Measurements from ENCODE around the gene IL17F.
"Not testable (repeated sequence)": the region's sequence is repeated elsewhere in the genome, so short reads cannot be mapped to it uniquely, and the experiment has no call there.

IL17F gene

GRCh38 chr6:52217761-52218160 lies 26.5 kb downstream of the IL17F start:
- Mint-ChIP-seq H3K36me3 (no peaks in the 10 kb centered on the region), H3K4me3 (no peak overlapping the region)
- no peak for ATAC-seq

GRCh38 chr6:52216932-52217575 lies 27.2 kb downstream of the IL17F start:
- Mint-ChIP-seq H3K36me3 (no peaks in the 10 kb centered on the region), H3K4me3 (no peak overlapping the region), H3K27ac (no peak overlapping the region), H3K27me3 (peaks cover 11% of the 10 kb centered on the region), H3K9me3 (no peaks in the 10 kb centered on the region), H3K4me1 (no peaks in the 10 kb centered on the region)
- ATAC-seq = no peak

More at GRCh38 chr6:52217761-52218160, 26.5 kb downstream of the IL17F start:
- no peaks in the 10 kb centered on the region for H3K4me1 Mint-ChIP-seq
- H3K9me3 Mint-ChIP-seq = no peaks in the 10 kb centered on the region
- H3K27ac Mint-ChIP-seq = no peak overlapping the region
- peaks cover 4% of the 10 kb centered on the region for H3K27me3 Mint-ChIP-seq

- Mint-ChIP-seq H3K4me3 (no peak overlapping the region), H3K27me3 (peaks cover 18% of the 10 kb centered on the region), H3K9me3 (no peaks in the 10 kb centered on the region), H3K36me3 (no peaks in the 10 kb centered on the region), H3K27ac (no peak overlapping the region), H3K4me1 (no peaks in the 10 kb centered on the region)
- ATAC-seq = peak; percentile 63
Measured at GRCh38 chr6:52215787-52216186, 28.5 kb downstream of the IL17F start.

- ATAC-seq = no peak
- peaks cover 18% of the 10 kb centered on the region for H3K27me3 Mint-ChIP-seq
- H3K27ac Mint-ChIP-seq = no peak overlapping the region
- no peaks in the 10 kb centered on the region for H3K4me1 Mint-ChIP-seq
- H3K4me3 Mint-ChIP-seq = no peak overlapping the region
- no peaks in the 10 kb centered on the region for H3K36me3 Mint-ChIP-seq
- no peaks in the 10 kb centered on the region for H3K9me3 Mint-ChIP-seq
Measured at GRCh38 chr6:52213127-52213526, 31.2 kb downstream of the IL17F start.

GRCh38 chr6:52210227-52210626 lies 34.1 kb downstream of the IL17F start:
- Mint-ChIP-seq H3K36me3 (no peaks in the 10 kb centered on the region), H3K4me3 (no peak overlapping the region), H3K9me3 (no peaks in the 10 kb centered on the region), H3K4me1 (no peaks in the 10 kb centered on the region), H3K27me3 (peaks cover 18% of the 10 kb centered on the region), H3K27ac (no peak overlapping the region)
- no peak for ATAC-seq

GRCh38 chr6:52209770-52210169 lies 34.5 kb downstream of the IL17F start:
- ATAC-seq = no peak
- Mint-ChIP-seq H3K36me3 (no peaks in the 10 kb centered on the region), H3K27ac (no peak overlapping the region), H3K27me3 (peaks cover 18% of the 10 kb centered on the region), H3K9me3 (no peaks in the 10 kb centered on the region), H3K4me3 (no peak overlapping the region), H3K4me1 (no peaks in the 10 kb centered on the region)

GRCh38 chr6:52208612-52209011 lies 35.7 kb downstream of the IL17F start:
- H3K27me3 Mint-ChIP-seq = peaks cover 18% of the 10 kb centered on the region
- H3K4me1 Mint-ChIP-seq = no peaks in the 10 kb centered on the region
- no peaks in the 10 kb centered on the region for H3K36me3 Mint-ChIP-seq
- no peaks in the 10 kb centered on the region for H3K9me3 Mint-ChIP-seq
- no peak overlapping the region for H3K4me3 Mint-ChIP-seq
- no peak overlapping the region for H3K27ac Mint-ChIP-seq
- ATAC-seq = no peak

GRCh38 chr6:52207066-52207465 lies 37.2 kb downstream of the IL17F start:
- H3K27me3 Mint-ChIP-seq = peaks cover 7% of the 10 kb centered on the region

GRCh38 chr6:52201493-52201892 lies 42.8 kb downstream of the IL17F start:
- Mint-ChIP-seq H3K27ac (no peak overlapping the region), H3K4me3 (no peak overlapping the region), H3K4me1 (no peaks in the 10 kb centered on the region), H3K9me3 (peaks cover 19% of the 10 kb centered on the region), H3K36me3 (no peaks in the 10 kb centered on the region), H3K27me3 (no peaks in the 10 kb centered on the region)
- no peak for ATAC-seq

More at GRCh38 chr6:52207066-52207465, 37.2 kb downstream of the IL17F start:
- ATAC-seq = no peak
- no peak overlapping the region for H3K4me3 Mint-ChIP-seq
- no peaks in the 10 kb centered on the region for H3K36me3 Mint-ChIP-seq
- no peaks in the 10 kb centered on the region for H3K9me3 Mint-ChIP-seq
- H3K4me1 Mint-ChIP-seq = no peaks in the 10 kb centered on the region
- H3K27ac Mint-ChIP-seq = no peak overlapping the region

GRCh38 chr6:52201046-52201445 lies 43.3 kb downstream of the IL17F start:
- no peak overlapping the region for H3K4me3 Mint-ChIP-seq
- H3K27me3 Mint-ChIP-seq = no peaks in the 10 kb centered on the region
- H3K4me1 Mint-ChIP-seq = no peaks in the 10 kb centered on the region
- no peak for ATAC-seq
- H3K36me3 Mint-ChIP-seq = no peaks in the 10 kb centered on the region
- H3K9me3 Mint-ChIP-seq = peaks cover 19% of the 10 kb centered on the region
- H3K27ac Mint-ChIP-seq = no peak overlapping the region

GRCh38 chr6:52200088-52200487 lies 44.2 kb downstream of the IL17F start:
- ATAC-seq, H3K27ac Mint-ChIP-seq, H3K4me1 Mint-ChIP-seq, H3K27me3 Mint-ChIP-seq, H3K36me3 Mint-ChIP-seq, H3K4me3 Mint-ChIP-seq: not testable (repeated sequence)
- H3K9me3 Mint-ChIP-seq = peaks cover 19% of the 10 kb centered on the region

- no peak overlapping the region for H3K4me3 Mint-ChIP-seq
- H3K36me3 Mint-ChIP-seq = no peaks in the 10 kb centered on the region
- H3K4me1 Mint-ChIP-seq = no peaks in the 10 kb centered on the region
- no peak overlapping the region for H3K27ac Mint-ChIP-seq
- no peak for ATAC-seq
- H3K9me3 Mint-ChIP-seq = peaks cover 13% of the 10 kb centered on the region
- H3K27me3 Mint-ChIP-seq = peaks cover 21% of the 10 kb centered on the region
Measured at GRCh38 chr6:52195886-52196285, 48.4 kb downstream of the IL17F start.

- no peak overlapping the region for H3K4me3 Mint-ChIP-seq
- no peaks in the 10 kb centered on the region for H3K9me3 Mint-ChIP-seq
- peaks cover 21% of the 10 kb centered on the region for H3K27me3 Mint-ChIP-seq
- H3K4me1 Mint-ChIP-seq = no peaks in the 10 kb centered on the region
- H3K36me3 Mint-ChIP-seq = no peaks in the 10 kb centered on the region
- no peak overlapping the region for H3K27ac Mint-ChIP-seq
- ATAC-seq = peak; percentile 14
Measured at GRCh38 chr6:52191824-52192223, 52.5 kb downstream of the IL17F start.

GRCh38 chr6:52190409-52190808 lies 53.9 kb downstream of the IL17F start:
- Mint-ChIP-seq H3K27me3 (peaks cover 29% of the 10 kb centered on the region), H3K9me3 (no peaks in the 10 kb centered on the region), H3K4me1 (no peaks in the 10 kb centered on the region), H3K4me3 (no peak overlapping the region), H3K36me3 (no peaks in the 10 kb centered on the region), H3K27ac (no peak overlapping the region)
- ATAC-seq = peak; percentile 34

- H3K4me1 Mint-ChIP-seq = no peaks in the 10 kb centered on the region
- peaks cover 29% of the 10 kb centered on the region for H3K27me3 Mint-ChIP-seq
- no peak overlapping the region for H3K27ac Mint-ChIP-seq
- no peaks in the 10 kb centered on the region for H3K36me3 Mint-ChIP-seq
- no peaks in the 10 kb centered on the region for H3K9me3 Mint-ChIP-seq
- no peak for ATAC-seq
- H3K4me3 Mint-ChIP-seq = no peak overlapping the region
Measured at GRCh38 chr6:52189974-52190373, 54.3 kb downstream of the IL17F start.

GRCh38 chr6:52187098-52187497 lies 57.2 kb downstream of the IL17F start:
- no peak for ATAC-seq
- no peaks in the 10 kb centered on the region for H3K9me3 Mint-ChIP-seq
- no peak overlapping the region for H3K4me3 Mint-ChIP-seq
- H3K4me1 Mint-ChIP-seq = no peaks in the 10 kb centered on the region
- H3K36me3 Mint-ChIP-seq = no peaks in the 10 kb centered on the region
- no peak overlapping the region for H3K27ac Mint-ChIP-seq
- H3K27me3 Mint-ChIP-seq = peaks cover 29% of the 10 kb centered on the region

Data from stimulated activated memory B cell treated with anti-CD40 and anti-IgM and Interleukin-4, amounts not matched to agents 10 μg/mL and 1 μg/mL and 100 μg/mL, for 72 hours (primary cell).